Neural cell (in vitro differentiated cells): ENCODE results near the gene GARIN5A. TPM values are rescaled to one million over a fixed set of nuclear protein-coding genes. Genes with fewer than 3 reads are reported as not detected.

Source experiments
- H2AFZ ChIP-seq: fragments of 200-600, 300-800 bp; sonication (generic), shearing (Covaris generic); 2 replicates; pipeline ENCODE4 v1.6.0; 2014; ENCODE audit warnings: low read depth, mild to moderate bottlenecking, antibody characterized with exemption, low read length, moderate library complexity
- H3F3A ChIP-seq: fragments of 200-600 bp; shearing (Covaris generic); 2 replicates; pipeline ENCODE4 v1.6.1; 2016; ENCODE audit warnings: mild to moderate bottlenecking, moderate library complexity, mixed read lengths, antibody characterized with exemption, low read length; ENCODE audit not compliant: insufficient read depth, poor library complexity, severe bottlenecking
- H3K27ac ChIP-seq: fragments of 200-600, 300-800 bp; sonication (generic), shearing (Covaris generic); 2 replicates; pipeline ENCODE4 v1.5.1; 2014; ENCODE audit warnings: mild to moderate bottlenecking, low read length, moderate library complexity
- H3K27me3 ChIP-seq: fragments of 300-800, 200-600 bp; sonication (generic), shearing (Covaris generic); 2 replicates; pipeline ENCODE4 v1.6.0; 2014; ENCODE audit warnings: mild to moderate bottlenecking, low read depth, low read length, moderate library complexity; ENCODE audit not compliant: insufficient read depth
- H3K36me3 ChIP-seq: fragments of 300-800, 200-600 bp; sonication (generic), shearing (Covaris generic); 2 replicates; pipeline ENCODE4 v1.5.1; 2014; ENCODE audit warnings: mild to moderate bottlenecking, antibody characterized with exemption, low read length, moderate library complexity; ENCODE audit not compliant: insufficient read depth
- H3K4me2 ChIP-seq: fragments of 300-800, 200-600 bp; sonication (generic), shearing (Covaris generic); 2 replicates; pipeline ENCODE4 v1.6.0; 2014; ENCODE audit warnings: mild to moderate bottlenecking, low read length
- H3K4me3 ChIP-seq: fragments of 300-800, 200-600 bp; sonication (generic), shearing (Covaris generic); 2 replicates; pipeline ENCODE4 v1.5.1; 2014; ENCODE audit warnings: mild to moderate bottlenecking, low read length, moderate library complexity
- H3K79me2 ChIP-seq: fragments of 200-600 bp; shearing (Covaris generic); replicated peaks from 2 replicates; pipeline ENCODE4 v1.6.0; 2014; ENCODE audit warnings: mild to moderate bottlenecking, low read length, moderate library complexity; ENCODE audit not compliant: insufficient read depth
- H3K9ac ChIP-seq: fragments of 300-800, 200-600 bp; sonication (generic), shearing (Covaris generic); 2 replicates; pipeline ENCODE4 v1.6.1; 2016; ENCODE audit warnings: mild to moderate bottlenecking, low read length, mixed read lengths
- H3K9me2 ChIP-seq: fragments of 200-600 bp; shearing (Covaris generic); 2 replicates; pipeline ENCODE4 v1.6.1; 2016; ENCODE audit warnings: mild to moderate bottlenecking, low read length, mixed read lengths; ENCODE audit not compliant: insufficient read depth
- H3K9me3 ChIP-seq: fragments of 200-600, 300-800 bp; sonication (generic), shearing (Covaris generic); 2 replicates; pipeline ENCODE4 v1.6.1; 2016; ENCODE audit warnings: mild to moderate bottlenecking, mixed run types, low read length, moderate library complexity, mixed read lengths
- H4K20me1 ChIP-seq: fragments of 200-600 bp; shearing (Covaris generic); 2 replicates; pipeline ENCODE4 v1.6.1; 2016; ENCODE audit warnings: mild to moderate bottlenecking, mixed run types; ENCODE audit not compliant: insufficient read depth
- CTCF ChIP-seq: fragments of 450-650 bp; IDR thresholded peaks from 2 replicates; pipeline ENCODE4 v1.5.1; 2014; ENCODE audit warnings: antibody characterized with exemption, mild to moderate bottlenecking, moderate library complexity; ENCODE audit not compliant: poor library complexity, severe bottlenecking
- EP300 ChIP-seq: fragments of 450-650 bp; conservative IDR thresholded peaks from 2 replicates; pipeline ENCODE4 v1.6.1; 2014; ENCODE audit warnings: antibody characterized with exemption, mild to moderate bottlenecking, moderate library complexity; ENCODE audit not compliant: poor library complexity, severe bottlenecking
- EZH2 ChIP-seq: fragments of 200-600, 300-800 bp; shearing (Covaris generic), sonication (generic); IDR thresholded peaks from 2 replicates; pipeline ENCODE4 v1.6.1; 2014; ENCODE audit warnings: antibody characterized with exemption, low read length, borderline replicate concordance, mild to moderate bottlenecking; ENCODE audit not compliant: insufficient read depth, poor library complexity, severe bottlenecking
- MXI1 ChIP-seq: fragments of 450-650 bp; conservative IDR thresholded peaks from 2 replicates; pipeline ENCODE4 v1.6.1; 2014; ENCODE audit warnings: antibody characterized with exemption, mild to moderate bottlenecking; ENCODE audit not compliant: poor library complexity, severe bottlenecking
- POLR2AphosphoS5 ChIP-seq: IDR thresholded peaks from 2 replicates; pipeline ENCODE4 v1.6.1; 2012
- RAD21 ChIP-seq: fragments of 450-650 bp; conservative IDR thresholded peaks from 2 replicates; pipeline ENCODE4 v1.6.1; 2014; ENCODE audit warnings: antibody characterized with exemption, mild to moderate bottlenecking, moderate library complexity
- REST ChIP-seq: IDR thresholded peaks from 2 replicates; pipeline ENCODE4 v1.6.1; 2012; ENCODE audit warnings: borderline replicate concordance
- SMC3 ChIP-seq: fragments of 450-650 bp; conservative IDR thresholded peaks from 2 replicates; pipeline ENCODE4 v1.6.1; 2014; ENCODE audit warnings: antibody characterized with exemption, mild to moderate bottlenecking, moderate library complexity; ENCODE audit not compliant: poor library complexity
- TAF1 ChIP-seq: IDR thresholded peaks from 2 replicates; pipeline ENCODE4 v1.6.1; 2012; ENCODE audit warnings: low read depth
- polyA plus RNA-seq: library from polyadenylated mRNA; depleted of rRNA; stranded (reverse); fragments of >200 nt; gene quantifications from 2 replicates; pipeline ENCODE4 v1.2.3, GENCODE V29; 2014

The GARIN5A gene
- polyA plus RNA-seq, 1 donor from 2014 or later = 3.3 TPM

GRCh38 chr19:50418176-50419021 is 58.2 kb downstream of the GARIN5A start, which contains the start of gene SPIB:
Gene SPIB (plus strand): TSS chr19:50418938. CDS start chr19:50418963, 25 bp downstream.
- H3K27ac ChIP-seq = no peak within 1 kb of the TSS
- no peaks in the 10 kb centered on the region for H3K9me2 ChIP-seq
- peaks cover 14% of the 10 kb centered on the region for H3K27me3 ChIP-seq
- H3K79me2 ChIP-seq = no peaks in the 10 kb centered on the region
- H3K36me3 ChIP-seq = no peaks in the 10 kb centered on the region
- no peak within 1 kb of the TSS for H3K4me3 ChIP-seq
- H3K9ac ChIP-seq = no peak within 1 kb of the TSS
- H4K20me1 ChIP-seq = no peaks in the 10 kb centered on the region
- TF ChIP-seq REST (no peak), EP300 (no peak), EZH2 (no peak), TAF1 (no peak), MXI1 (no peak), CTCF (no peak), RAD21 (no peak), SMC3 (no peak), POLR2AphosphoS5 (no peak)
- H3K9me3 ChIP-seq = no peaks in the 10 kb centered on the region
- H3F3A ChIP-seq = no peaks in the 10 kb centered on the region
- H2AFZ ChIP-seq = no peak within 1 kb of the TSS
- H3K4me2 ChIP-seq = no peak within 1 kb of the TSS

- Histone ChIP-seq H3K9ac (no peak overlapping the region), H3K9me3 (no peaks in the 10 kb centered on the region), H3K79me2 (no peaks in the 10 kb centered on the region), H3K36me3 (no peaks in the 10 kb centered on the region), H3K4me2 (no peak overlapping the region), H3K27me3 (peaks cover 14% of the 10 kb centered on the region), H2AFZ (no peak overlapping the region), H3K27ac (no peak overlapping the region), H3K9me2 (no peaks in the 10 kb centered on the region), H3K4me3 (no peak overlapping the region), H4K20me1 (no peaks in the 10 kb centered on the region), H3F3A (no peaks in the 10 kb centered on the region)
- no peak for TF ChIP-seq EZH2
- no peak for TF ChIP-seq POLR2AphosphoS5
- TF ChIP-seq MXI1 = no peak
- TF ChIP-seq REST = no peak
- TF ChIP-seq SMC3 = no peak
- TF ChIP-seq EP300 = no peak
- TF ChIP-seq CTCF = no peak
- no peak for TF ChIP-seq RAD21
- TF ChIP-seq TAF1 = no peak
Observed at GRCh38 chr19:50417111-50418081, 59.3 kb downstream of the GARIN5A start.
